ENCODE results near the gene REEP1.

Gene REEP1

GRCh38 chr2:86323273-86324021 is 14.0 kb downstream of the REEP1 start:
- TF ChIP-seq ZFX (IDR thresholded peaks at IDR 0.05; ENCODE audit: borderline replicate concordance) (no peak), CTCF (IDR thresholded peaks at IDR 0.05) (no peak)
- H3K27ac ChIP-seq: no peak overlapping the region

GRCh38 chr2:86319700-86320580 is 17.5 kb downstream of the REEP1 start:
- no peak overlapping the region for H3K27ac ChIP-seq
- TF ChIP-seq ZFX (IDR thresholded peaks at IDR 0.05; ENCODE audit: borderline replicate concordance): no peak
- no peak for TF ChIP-seq CTCF (IDR thresholded peaks at IDR 0.05)

GRCh38 chr2:86315084-86315483 is 22.3 kb downstream of the REEP1 start:
- TF ChIP-seq CTCF (IDR thresholded peaks at IDR 0.05) (no peak), ZFX (IDR thresholded peaks at IDR 0.05; ENCODE audit: borderline replicate concordance) (no peak)
- no peak overlapping the region for H3K27ac ChIP-seq

GRCh38 chr2:86314125-86314524 is 23.3 kb downstream of the REEP1 start:
- TF ChIP-seq ZFX (IDR thresholded peaks at IDR 0.05; ENCODE audit: borderline replicate concordance): no peak
- no peak overlapping the region for H3K27ac ChIP-seq

- H3K27ac ChIP-seq: no peak overlapping the region
- no peak for TF ChIP-seq CTCF (IDR thresholded peaks at IDR 0.05)
- no peak for TF ChIP-seq ZFX (IDR thresholded peaks at IDR 0.05; ENCODE audit: borderline replicate concordance)
These were observed 24.1 kb downstream of the REEP1 start for GRCh38 chr2:86313341-86313740.

GRCh38 chr2:86311879-86312278 is 25.5 kb downstream of the REEP1 start:
- TF ChIP-seq CTCF (IDR thresholded peaks at IDR 0.05) (no peak), ZFX (IDR thresholded peaks at IDR 0.05; ENCODE audit: borderline replicate concordance) (no peak)
- H3K27ac ChIP-seq: no peak overlapping the region

DNA sequence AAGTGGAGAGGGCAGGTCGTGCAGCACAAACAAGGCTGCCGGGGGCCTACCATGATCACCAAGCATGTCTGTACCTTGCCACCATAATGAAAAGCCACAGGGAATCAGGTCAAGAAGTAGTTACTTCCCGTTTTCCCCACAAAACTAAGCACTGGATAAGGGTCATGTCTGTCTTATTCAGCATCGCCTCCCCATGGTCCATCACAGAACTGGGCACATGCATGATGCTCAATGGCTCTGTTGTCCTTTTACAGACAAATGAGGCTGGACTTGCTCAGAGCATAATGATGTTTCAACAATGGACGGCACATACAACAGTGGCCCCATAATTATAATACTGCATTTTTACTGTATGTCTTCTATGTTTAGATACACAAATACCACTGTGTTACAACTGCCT is 27.5 kb downstream of the REEP1 start:
- H3K27ac ChIP-seq: no peak overlapping the region
- TF ChIP-seq ZFX (IDR thresholded peaks at IDR 0.05; ENCODE audit: borderline replicate concordance) (no peak), CTCF (IDR thresholded peaks at IDR 0.05) (no peak)
